ENCODE data around the gene ITPR2. TPM values are rescaled to one million over a fixed set of nuclear protein-coding genes. Genes with fewer than 3 reads are reported as not detected.

ITPR2 gene
- total and polyA plus RNA-seq, 2 experiments from 2014 or later, result 5.0 to 9.1 TPM

- H3K4me1 ChIP-seq (ENCODE audit: insufficient read depth), result peaks cover 10% of the 10 kb centered on the region
- H3K79me2 ChIP-seq (ENCODE audit: insufficient read depth), result no peaks in the 10 kb centered on the region
- no peak overlapping the region for H3K4me2 ChIP-seq (ENCODE audit: unreplicated experiment)
- H2AFZ ChIP-seq, result no peak overlapping the region
- H3F3A ChIP-seq (ENCODE audit: insufficient read depth), result 0 out of 2 replicates have a peak, but pooled peaks cover 20% of the 10 kb centered on the region
- no peaks in the 10 kb centered on the region for H3K9me3 ChIP-seq (ENCODE audit: low read depth)
- TF ChIP-seq EZH2phosphoT487 (IDR thresholded peaks at IDR 0.05; ENCODE audit: insufficient read depth, low read depth) (no peak), EZH2 (IDR thresholded peaks at IDR 0.05; ENCODE audit: insufficient read depth, poor library complexity, severe bottlenecking) (no peak)
- H3K9me2 ChIP-seq (ENCODE audit: insufficient read depth), result no peaks in the 10 kb centered on the region
- H3K27me3 ChIP-seq (replicated peaks; ENCODE audit: insufficient read depth), result no peaks in the 10 kb centered on the region
- 92 to 94% methylated on average over 5 of the region's 5 CpGs for WGBS, 2 experiments (ENCODE audit: low coverage in 1 of 2, low lambda C conversion rate in 2 of 2, missing lambda C conversion rate in 2 of 2)
- H3K9ac ChIP-seq, result no peak overlapping the region
- no peak overlapping the region for H3K4me3 ChIP-seq
- H4K20me1 ChIP-seq (ENCODE audit: insufficient read depth), result no peaks in the 10 kb centered on the region
- no peak for DNase-seq
- no peak overlapping the region for H3K27ac ChIP-seq
- in situ Hi-C loops (cut with MboI), result no loop called here
- no peaks in the 10 kb centered on the region for H3K36me3 ChIP-seq (ENCODE audit: low read depth)
These were observed 104.6 kb downstream of the ITPR2 start for GRCh38 chr12:26728205-26729050.

GRCh38 chr12:26727482-26728204 is 105.4 kb downstream of the ITPR2 start:
- Histone ChIP-seq H3K36me3 (ENCODE audit: low read depth) (no peaks in the 10 kb centered on the region), H4K20me1 (ENCODE audit: insufficient read depth) (no peaks in the 10 kb centered on the region), H3K27me3 (replicated peaks; ENCODE audit: insufficient read depth) (no peaks in the 10 kb centered on the region), H3F3A (ENCODE audit: insufficient read depth) (0 out of 2 replicates have a peak, but pooled peaks cover 24% of the 10 kb centered on the region), H3K4me3 (no peak overlapping the region), H3K79me2 (ENCODE audit: insufficient read depth) (no peaks in the 10 kb centered on the region), H3K4me2 (ENCODE audit: unreplicated experiment) (no peak overlapping the region), H2AFZ (no peak overlapping the region), H3K9me3 (ENCODE audit: low read depth) (no peaks in the 10 kb centered on the region), H3K9me2 (ENCODE audit: insufficient read depth) (no peaks in the 10 kb centered on the region), H3K4me1 (ENCODE audit: insufficient read depth) (peaks cover 13% of the 10 kb centered on the region), H3K9ac (no peak overlapping the region), H3K27ac (no peak overlapping the region)
- WGBS, 2 experiments (ENCODE audit: low coverage in 1 of 2, low lambda C conversion rate in 2 of 2, missing lambda C conversion rate in 2 of 2), result 90 to 91% methylated on average over 13 of the region's 13 CpGs
- no peak for TF ChIP-seq EZH2phosphoT487 (IDR thresholded peaks at IDR 0.05; ENCODE audit: insufficient read depth, low read depth)
- TF ChIP-seq EZH2 (IDR thresholded peaks at IDR 0.05; ENCODE audit: insufficient read depth, poor library complexity, severe bottlenecking), result no peak
- in situ Hi-C loops (cut with MboI), result no loop called here
- no peak for DNase-seq

GRCh38 chr12:26726956-26727355 is 106.0 kb downstream of the ITPR2 start:
- 98% methylated on average over 2 of the region's 2 CpGs for WGBS, 2 experiments (ENCODE audit: low coverage in 1 of 2, low lambda C conversion rate in 2 of 2, missing lambda C conversion rate in 2 of 2)
- in situ Hi-C loops (cut with MboI), result no loop called here
- no peaks in the 10 kb centered on the region for H3K9me2 ChIP-seq (ENCODE audit: insufficient read depth)
- H3K4me3 ChIP-seq, result no peak overlapping the region
- 0 out of 2 replicates have a peak, but pooled peaks cover 24% of the 10 kb centered on the region for H3F3A ChIP-seq (ENCODE audit: insufficient read depth)
- no peaks in the 10 kb centered on the region for H3K9me3 ChIP-seq (ENCODE audit: low read depth)
- H3K79me2 ChIP-seq (ENCODE audit: insufficient read depth), result no peaks in the 10 kb centered on the region
- H3K36me3 ChIP-seq (ENCODE audit: low read depth), result no peaks in the 10 kb centered on the region
- no peak overlapping the region for H3K9ac ChIP-seq
- no peak overlapping the region for H3K4me2 ChIP-seq (ENCODE audit: unreplicated experiment)
- no peak for DNase-seq
- H3K27ac ChIP-seq, result no peak overlapping the region
- H3K27me3 ChIP-seq (replicated peaks; ENCODE audit: insufficient read depth), result no peaks in the 10 kb centered on the region
- H3K4me1 ChIP-seq (ENCODE audit: insufficient read depth), result peaks cover 13% of the 10 kb centered on the region
- TF ChIP-seq EZH2phosphoT487 (IDR thresholded peaks at IDR 0.05; ENCODE audit: insufficient read depth, low read depth) (no peak), EZH2 (IDR thresholded peaks at IDR 0.05; ENCODE audit: insufficient read depth, poor library complexity, severe bottlenecking) (no peak)
- no peak overlapping the region for H2AFZ ChIP-seq
- H4K20me1 ChIP-seq (ENCODE audit: insufficient read depth), result no peaks in the 10 kb centered on the region

GRCh38 chr12:26725276-26725916 is 107.6 kb downstream of the ITPR2 start:
- no peaks in the 10 kb centered on the region for H4K20me1 ChIP-seq (ENCODE audit: insufficient read depth)
- H3K79me2 ChIP-seq (ENCODE audit: insufficient read depth), result no peaks in the 10 kb centered on the region
- no peak overlapping the region for H3K27ac ChIP-seq
- 86 to 89% methylated on average over 2 of the region's 2 CpGs for WGBS, 2 experiments (ENCODE audit: low coverage in 1 of 2, low lambda C conversion rate in 2 of 2, missing lambda C conversion rate in 2 of 2)
- DNase-seq, result no peak
- no peaks in the 10 kb centered on the region for H3K9me2 ChIP-seq (ENCODE audit: insufficient read depth)
- H3F3A ChIP-seq (ENCODE audit: insufficient read depth), result 0 out of 2 replicates have a peak, but pooled peaks cover 24% of the 10 kb centered on the region
- peaks cover 13% of the 10 kb centered on the region for H3K4me1 ChIP-seq (ENCODE audit: insufficient read depth)
- in situ Hi-C loops (cut with MboI), result no loop called here
- H3K4me2 ChIP-seq (ENCODE audit: unreplicated experiment), result no peak overlapping the region
- H3K9ac ChIP-seq, result no peak overlapping the region
- H3K27me3 ChIP-seq (replicated peaks; ENCODE audit: insufficient read depth), result no peaks in the 10 kb centered on the region
- no peaks in the 10 kb centered on the region for H3K36me3 ChIP-seq (ENCODE audit: low read depth)
- no peaks in the 10 kb centered on the region for H3K9me3 ChIP-seq (ENCODE audit: low read depth)
- H2AFZ ChIP-seq, result no peak overlapping the region
- H3K4me3 ChIP-seq, result no peak overlapping the region
- TF ChIP-seq EZH2phosphoT487 (IDR thresholded peaks at IDR 0.05; ENCODE audit: insufficient read depth, low read depth), result no peak
- TF ChIP-seq EZH2 (IDR thresholded peaks at IDR 0.05; ENCODE audit: insufficient read depth, poor library complexity, severe bottlenecking), result no peak
